GM13977 (cell line): Measurements from ENCODE around the gene NKD2.
"Not testable (repeated sequence)": the region's sequence is repeated elsewhere in the genome, so short reads cannot be mapped to it uniquely, and the experiment has no call there.

ENCODE experiments used
- DNase-seq: peaks from one replicate; pipeline ENCODE4 v3.0.0; 2012; ENCODE audit warnings: low spot score
- in situ Hi-C: fragments of 300-500 bp; cut with MboI; formaldehyde crosslinking; loops from one replicate; pipeline ENCODE4 v1.12.0; 2022; ENCODE audit warnings: low sequenced_read_pairs, low pct_unique_long_range_greater_than_20kb, mixed read lengths, inconsistent platforms; ENCODE audit not compliant: unreplicated experiment
- TF ChIP-seq, protein P1 (sequence below): IDR thresholded peaks from 2 replicates; pipeline ENCODE4 v1.5.1; 2012; ENCODE audit warnings: mild to moderate bottlenecking, control low read depth; ENCODE audit not compliant: insufficient read depth; ENCODE audit errors: extremely low read depth, missing control alignments

Gene NKD2

DNA sequence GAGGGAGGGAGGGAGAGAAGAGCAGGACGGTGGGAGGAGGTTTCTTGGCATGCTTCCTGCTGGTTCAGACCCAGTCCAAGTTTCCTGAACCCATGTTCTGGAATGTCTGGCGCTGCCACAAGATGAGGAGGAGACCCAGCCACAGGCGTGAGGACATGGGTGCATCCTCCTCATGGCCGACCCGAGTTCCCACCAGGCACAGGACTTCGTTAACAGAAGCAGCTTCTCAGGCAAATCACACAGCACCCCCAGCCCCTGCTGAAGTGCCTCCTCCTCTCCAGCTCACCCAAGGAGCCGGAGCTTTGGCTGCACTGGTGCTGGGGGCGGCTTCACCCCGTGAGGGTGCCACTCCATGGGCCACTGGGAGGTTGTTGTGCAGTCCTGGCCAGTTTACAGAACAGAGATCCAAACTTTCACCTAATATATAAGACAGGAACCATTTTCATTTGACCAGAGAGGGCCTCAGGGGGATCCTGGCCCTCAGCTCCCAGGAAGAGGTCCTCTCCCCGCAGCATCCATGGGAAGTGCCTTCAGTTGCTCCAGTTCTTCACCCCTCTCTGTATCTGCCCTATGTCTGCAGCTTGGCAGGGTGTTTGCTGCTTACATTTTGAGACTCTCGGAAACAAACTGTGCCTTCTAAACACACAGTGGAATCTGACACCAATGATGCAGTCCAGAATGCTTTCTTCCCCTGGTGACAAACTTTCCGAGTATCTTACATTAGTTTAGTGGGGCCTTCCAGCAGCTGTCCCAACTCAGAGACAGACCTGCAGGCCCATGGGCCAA lies 10.2 kb upstream of the NKD2 start:
- TF ChIP-seq, protein P1, sequence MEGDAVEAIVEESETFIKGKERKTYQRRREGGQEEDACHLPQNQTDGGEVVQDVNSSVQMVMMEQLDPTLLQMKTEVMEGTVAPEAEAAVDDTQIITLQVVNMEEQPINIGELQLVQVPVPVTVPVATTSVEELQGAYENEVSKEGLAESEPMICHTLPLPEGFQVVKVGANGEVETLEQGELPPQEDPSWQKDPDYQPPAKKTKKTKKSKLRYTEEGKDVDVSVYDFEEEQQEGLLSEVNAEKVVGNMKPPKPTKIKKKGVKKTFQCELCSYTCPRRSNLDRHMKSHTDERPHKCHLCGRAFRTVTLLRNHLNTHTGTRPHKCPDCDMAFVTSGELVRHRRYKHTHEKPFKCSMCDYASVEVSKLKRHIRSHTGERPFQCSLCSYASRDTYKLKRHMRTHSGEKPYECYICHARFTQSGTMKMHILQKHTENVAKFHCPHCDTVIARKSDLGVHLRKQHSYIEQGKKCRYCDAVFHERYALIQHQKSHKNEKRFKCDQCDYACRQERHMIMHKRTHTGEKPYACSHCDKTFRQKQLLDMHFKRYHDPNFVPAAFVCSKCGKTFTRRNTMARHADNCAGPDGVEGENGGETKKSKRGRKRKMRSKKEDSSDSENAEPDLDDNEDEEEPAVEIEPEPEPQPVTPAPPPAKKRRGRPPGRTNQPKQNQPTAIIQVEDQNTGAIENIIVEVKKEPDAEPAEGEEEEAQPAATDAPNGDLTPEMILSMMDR, result no peak
- in situ Hi-C loops, result no loop called here
- DNase-seq, result no peak

DNA sequence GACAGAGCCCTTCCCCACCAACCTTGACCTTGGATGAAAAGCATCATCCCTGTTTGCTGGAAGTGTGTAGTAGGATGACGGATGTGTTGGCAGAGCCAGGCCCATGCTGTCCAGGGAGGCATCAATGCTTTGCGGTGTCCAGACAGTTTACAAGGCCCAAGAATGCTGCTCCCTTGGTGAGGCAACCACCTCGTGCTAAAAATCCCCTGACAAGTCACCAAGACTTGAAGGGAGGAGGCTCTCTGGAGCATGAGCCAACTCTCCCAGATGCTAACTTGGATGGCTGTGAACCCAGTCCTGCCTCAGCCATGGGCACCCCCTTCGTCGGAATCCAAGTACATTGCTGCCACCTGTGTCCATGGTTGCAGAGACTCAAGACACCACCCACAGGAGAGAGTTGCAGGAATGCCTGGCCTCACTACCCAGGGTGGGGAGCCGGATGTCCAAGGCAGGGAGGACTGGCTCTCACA lies 9.5 kb upstream of the NKD2 start:
- in situ Hi-C loops, result no loop called here
- TF ChIP-seq, protein P1, result no peak
- DNase-seq, result no peak

DNA sequence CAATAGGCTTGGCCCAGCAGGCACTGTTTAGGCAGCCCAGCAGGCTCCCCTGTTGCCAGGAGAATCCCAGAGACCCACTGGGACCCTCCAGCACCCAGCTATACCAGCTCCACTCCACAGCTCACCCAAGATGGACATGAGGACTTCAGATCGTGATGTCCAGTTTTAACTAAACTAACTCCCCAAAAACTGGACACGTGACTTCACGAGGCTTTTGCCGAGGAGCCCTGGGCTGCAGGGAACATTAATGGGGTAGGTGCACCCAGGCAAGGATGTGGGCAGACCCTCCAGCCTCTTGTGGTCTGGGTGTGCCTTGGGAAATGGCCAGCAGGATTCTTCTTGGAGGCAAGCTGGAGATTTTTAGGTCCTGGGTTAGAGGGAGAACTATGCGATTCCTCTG lies 8.9 kb upstream of the NKD2 start:
- in situ Hi-C loops, result no loop called here
- TF ChIP-seq, protein P1, result no peak
- DNase-seq, result no peak

DNA sequence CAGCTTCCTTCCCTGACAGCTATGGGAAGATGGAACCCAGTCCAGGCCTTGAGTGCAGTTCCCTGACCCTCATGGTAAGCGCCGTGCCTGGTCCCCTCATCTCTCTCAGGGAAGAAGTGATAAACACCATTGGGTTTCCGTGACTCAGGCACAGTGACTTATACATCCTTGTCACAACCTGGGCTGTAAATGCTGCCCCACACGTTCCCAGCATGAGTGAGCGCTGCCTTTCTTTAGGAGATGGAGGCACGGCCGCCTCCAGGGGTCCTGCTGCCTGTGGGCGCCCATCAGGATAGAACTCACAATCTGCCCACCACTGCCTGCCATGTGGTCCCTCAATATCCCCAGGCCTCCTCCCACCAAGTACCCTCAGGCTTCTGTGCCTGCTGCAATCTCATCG lies 8.3 kb upstream of the NKD2 start:
- in situ Hi-C loops, result no loop called here
- no peak for DNase-seq
- TF ChIP-seq, protein P1, result no peak

DNA sequence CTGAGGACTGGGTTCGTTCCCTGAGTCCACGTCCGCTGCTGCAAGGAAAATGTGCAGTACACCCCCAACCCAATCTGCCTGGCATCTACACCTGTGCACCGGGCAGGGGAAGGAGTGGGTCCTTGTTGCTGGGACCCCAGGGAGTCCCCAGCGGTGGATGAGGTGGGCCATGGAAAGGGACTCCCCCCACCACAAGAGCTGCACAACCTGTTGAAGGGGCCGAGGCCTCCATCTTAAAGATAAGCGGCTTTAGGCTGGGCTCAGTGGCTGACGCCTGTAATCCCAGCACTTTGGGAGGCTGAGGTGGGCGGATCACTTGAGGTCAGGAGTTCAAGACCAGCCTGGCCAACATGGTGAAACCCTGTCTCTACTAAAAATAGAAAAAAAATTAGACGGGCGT lies 7.8 kb upstream of the NKD2 start:
- in situ Hi-C loops, DNase-seq: not testable (repeated sequence)

DNA sequence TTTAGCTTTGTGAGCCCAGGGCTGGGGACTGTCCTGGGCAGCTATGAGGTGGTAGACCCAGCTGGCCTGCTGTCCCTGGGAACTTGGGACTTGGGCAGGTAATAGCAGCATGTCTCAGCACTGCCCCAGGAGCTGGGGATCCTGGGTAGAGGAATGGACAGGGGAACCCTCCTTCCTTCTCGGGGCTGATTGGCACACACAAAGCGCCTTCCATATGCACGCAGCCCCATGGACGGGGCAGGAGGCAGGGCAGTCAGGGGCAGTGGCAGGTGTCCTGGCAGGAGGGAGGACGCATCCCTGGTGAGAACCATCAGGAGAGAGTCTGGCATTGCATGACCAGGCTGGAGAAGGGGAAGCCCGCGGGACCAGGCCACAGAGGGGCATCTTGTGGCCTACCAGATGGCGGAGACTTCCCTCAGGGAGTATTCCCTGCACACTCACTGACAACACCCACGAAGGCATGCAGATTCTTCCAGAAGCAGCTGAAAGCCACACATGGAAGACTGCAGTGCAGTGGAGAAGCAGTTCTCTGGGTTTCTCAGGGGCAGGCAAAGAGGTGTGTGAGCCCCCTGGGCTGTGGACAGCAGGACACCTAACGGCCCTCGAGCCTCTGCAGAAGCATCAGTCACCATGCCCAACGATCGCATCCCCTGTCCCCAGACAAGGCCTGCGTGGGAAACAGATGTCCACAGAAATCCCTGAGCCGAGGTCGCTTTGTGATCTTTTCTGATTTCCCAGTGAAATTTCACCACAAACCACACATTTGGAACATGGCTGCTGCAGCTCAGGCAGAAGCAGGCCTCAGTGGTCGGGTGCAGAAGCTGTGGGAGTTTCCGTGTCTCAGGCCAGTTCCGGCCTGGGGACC lies 7.0 kb upstream of the NKD2 start:
- TF ChIP-seq, protein P1, result no peak
- DNase-seq, result no peak
- in situ Hi-C loops, result no loop called here

DNA sequence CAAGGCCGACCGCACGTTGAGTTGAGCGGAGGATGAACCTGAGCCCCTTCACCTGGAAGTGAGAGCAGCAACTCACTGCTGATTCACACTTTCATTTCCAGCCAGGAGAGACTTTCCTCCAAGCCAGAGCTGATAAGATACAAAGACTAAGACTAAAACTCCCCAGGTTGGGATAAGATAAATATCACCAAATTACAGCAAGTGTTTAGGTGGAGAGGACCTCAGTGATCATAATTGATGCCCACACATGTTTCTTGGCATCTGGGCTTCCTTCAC lies 6.4 kb upstream of the NKD2 start:
- TF ChIP-seq, protein P1, result no peak
- in situ Hi-C loops, result no loop called here
- DNase-seq, result no peak
